H9 (cell line): ENCODE data around the gene HOATZ. TPM values are rescaled to one million over a fixed set of nuclear protein-coding genes. Genes with fewer than 3 reads are reported as not detected.

Experiments used
- DNase-seq: peaks from one replicate; pipeline ENCODE4 v3.0.0-alpha.2; 2017
- H2AFZ ChIP-seq: one replicate; pipeline ENCODE4 v1.6.1; 2013; ENCODE audit warnings: mild to moderate bottlenecking, low read length, control low read depth, moderate library complexity
- H2AK5ac ChIP-seq: 2 replicates; pipeline ENCODE4 v1.6.1; 2013; ENCODE audit warnings: low read length, control low read depth, mixed read lengths; ENCODE audit not compliant: insufficient read length
- H2BK120ac ChIP-seq: one replicate; pipeline ENCODE4 v1.6.1; 2013; ENCODE audit warnings: low read depth, mild to moderate bottlenecking, low read length, control low read depth, inconsistent platforms; ENCODE audit not compliant: poor library complexity, severe bottlenecking
- H2BK12ac ChIP-seq: 2 replicates; pipeline ENCODE4 v1.6.1; 2013; ENCODE audit warnings: low read length, control low read depth, mixed read lengths, low read depth; ENCODE audit not compliant: insufficient read length
- H2BK15ac ChIP-seq: 2 replicates; pipeline ENCODE4 v1.6.1; 2013; ENCODE audit warnings: low read depth, low read length, control low read depth
- H2BK20ac ChIP-seq: one replicate; pipeline ENCODE4 v1.6.1; 2013; ENCODE audit warnings: low read depth, mild to moderate bottlenecking, low read length, control low read depth, inconsistent platforms; ENCODE audit not compliant: poor library complexity, severe bottlenecking
- H2BK5ac ChIP-seq: 2 replicates; pipeline ENCODE4 v1.6.1; 2013; ENCODE audit warnings: low read length, control low read depth, mixed read lengths; ENCODE audit not compliant: insufficient read length
- H3K14ac ChIP-seq: 2 replicates; pipeline ENCODE4 v1.6.1; 2013; ENCODE audit warnings: low read length, control low read depth; ENCODE audit not compliant: insufficient read depth
- H3K18ac ChIP-seq: 2 replicates; pipeline ENCODE4 v1.6.1; 2013; ENCODE audit warnings: low read depth, mild to moderate bottlenecking, mixed read lengths, low read length, control low read depth; ENCODE audit not compliant: insufficient read length
- H3K23ac ChIP-seq: 2 replicates; pipeline ENCODE4 v1.6.1; 2013; ENCODE audit warnings: low read length, control low read depth, mixed read lengths, low read depth; ENCODE audit not compliant: insufficient read length
- H3K23me2 ChIP-seq: 2 replicates; pipeline ENCODE4 v1.6.1; 2013; ENCODE audit warnings: low read depth, mild to moderate bottlenecking, mixed read lengths, low read length, control low read depth; ENCODE audit not compliant: insufficient read length, poor library complexity, severe bottlenecking
- H3K27ac ChIP-seq: 2 replicates; pipeline ENCODE4 v1.5.1; 2013; ENCODE audit warnings: low read length, control low read depth, mixed read lengths, low read depth; ENCODE audit not compliant: insufficient read length
- H3K27me3 ChIP-seq: 2 replicates; pipeline ENCODE4 v1.6.1; 2013; ENCODE audit warnings: low read length, control low read depth, inconsistent platforms; ENCODE audit not compliant: insufficient read depth
- H3K4ac ChIP-seq: 2 replicates; pipeline ENCODE4 v1.6.1; 2013; ENCODE audit warnings: low read depth, mild to moderate bottlenecking, control low read depth, inconsistent platforms, low read length, moderate library complexity
- H3K4me1 ChIP-seq: 2 replicates; pipeline ENCODE4 v1.6.1; 2013; ENCODE audit warnings: low read length, control low read depth, inconsistent platforms; ENCODE audit not compliant: insufficient read depth
- H3K4me2 ChIP-seq: 2 replicates; pipeline ENCODE4 v1.6.1; 2013; ENCODE audit warnings: low read length, control low read depth, mixed read lengths; ENCODE audit not compliant: insufficient read length, insufficient read depth
- H3K56ac ChIP-seq: 2 replicates; pipeline ENCODE4 v1.6.1; 2013; ENCODE audit warnings: low read depth, mild to moderate bottlenecking, mixed read lengths, low read length, control low read depth; ENCODE audit not compliant: insufficient read length
- H3K79me1 ChIP-seq: 2 replicates; pipeline ENCODE4 v1.6.1; 2013; ENCODE audit warnings: low read depth, mild to moderate bottlenecking, moderate library complexity, low read length, control low read depth, inconsistent platforms; ENCODE audit not compliant: insufficient read depth, poor library complexity, severe bottlenecking
- H3K79me2 ChIP-seq: 2 replicates; pipeline ENCODE4 v1.6.1; 2013; ENCODE audit warnings: low read length, control low read depth, inconsistent platforms; ENCODE audit not compliant: insufficient read depth
- H3K9ac ChIP-seq: 2 replicates; pipeline ENCODE4 v1.6.1; 2013; ENCODE audit warnings: low read length, control low read depth, mixed read lengths; ENCODE audit not compliant: insufficient read length; ENCODE audit errors: extremely low read depth
- H3K9me3 ChIP-seq: one replicate; pipeline ENCODE4 v1.6.1; 2013; ENCODE audit warnings: low read depth, low read length, inconsistent platforms; ENCODE audit not compliant: control insufficient read depth
- H3T11ph ChIP-seq: one replicate; pipeline ENCODE4 v1.6.1; 2013; ENCODE audit warnings: mild to moderate bottlenecking, low read length, control low read depth, inconsistent platforms
- H4K20me1 ChIP-seq: one replicate; pipeline ENCODE4 v1.6.1; 2013; ENCODE audit not compliant: control insufficient read depth, insufficient read length, insufficient read depth
- H4K5ac ChIP-seq: 2 replicates; pipeline ENCODE4 v1.6.1; 2013; ENCODE audit warnings: low read depth, mild to moderate bottlenecking, mixed read lengths, low read length, control low read depth; ENCODE audit not compliant: insufficient read length
- H4K8ac ChIP-seq: replicated peaks from 2 replicates; pipeline ENCODE4 v1.6.1; 2013; ENCODE audit warnings: low read length, control low read depth, mixed read lengths, low read depth; ENCODE audit not compliant: insufficient read length
- H4K91ac ChIP-seq: 2 replicates; pipeline ENCODE4 v1.6.1; 2013; ENCODE audit warnings: low read depth, mild to moderate bottlenecking, moderate library complexity, mixed read lengths, low read length, control low read depth; ENCODE audit not compliant: insufficient read length
- H3K27ac Mint-ChIP-seq, 3 experiments: 2 replicates in 2 of 3; 3 replicates in 1 of 3; pipeline ENCODE4 v1.8.0; 2020 to 2021; ENCODE audit warnings: mixed read lengths in 3 of 3, mild to moderate bottlenecking in 1 of 3, moderate library complexity in 1 of 3
- H3K27me3 Mint-ChIP-seq: 2 replicates; pipeline ENCODE4 v1.8.0; 2021; ENCODE audit warnings: low read depth, mild to moderate bottlenecking, moderate library complexity, mixed read lengths
- H3K36me3 Mint-ChIP-seq, 3 experiments: 2 replicates in 2 of 3; 3 replicates in 1 of 3; pipeline ENCODE4 v1.8.0; 2020 to 2021; ENCODE audit warnings: low read depth in 3 of 3, mixed read lengths in 3 of 3; ENCODE audit not compliant: insufficient read depth in 1 of 3
- H3K4me1 Mint-ChIP-seq, 2 experiments: 2 replicates each; pipeline ENCODE4 v1.8.0; 2020; ENCODE audit warnings: mixed read lengths in 2 of 2
- H3K4me3 Mint-ChIP-seq, 2 experiments: 2 replicates in 1 of 2; 3 replicates in 1 of 2; pipeline ENCODE4 v1.8.0; 2020 to 2021; ENCODE audit warnings: mild to moderate bottlenecking in 2 of 2, mixed read lengths in 2 of 2, moderate library complexity in 1 of 2
- H3K9me3 Mint-ChIP-seq, 2 experiments: 2 replicates in 1 of 2; 3 replicates in 1 of 2; pipeline ENCODE4 v1.8.0; 2020; ENCODE audit warnings: mild to moderate bottlenecking in 2 of 2, mixed read lengths in 2 of 2, moderate library complexity in 1 of 2
- WGBS: extraction: QIAGEN DNeasy Blood & Tissue Kit; methylation state at CpG from one replicate; pipeline ENCODE4 v1.1.7; 2013; ENCODE audit warnings: missing lambda C conversion rate, low lambda C conversion rate, mixed read lengths; ENCODE audit not compliant: insufficient read length; ENCODE audit errors: extremely low coverage; 5-methylcytosine and 5-hydroxymethylcytosine counted together
- total RNA-seq: library from RNA; stranded (reverse); gene quantifications from 2 replicates; pipeline ENCODE4 v1.2.1, GENCODE V29; 2021
- TF ChIP-seq, protein P1 (sequence below): fragments of 200-600 bp; sonication (generic); conservative IDR thresholded peaks from 3 replicates; pipeline ENCODE4 v1.8.0; 2021; ENCODE audit warnings: antibody characterized with exemption, mild to moderate bottlenecking

HOATZ gene
- total RNA-seq, 1 experiment from 2014 or later = not detected

DNA sequence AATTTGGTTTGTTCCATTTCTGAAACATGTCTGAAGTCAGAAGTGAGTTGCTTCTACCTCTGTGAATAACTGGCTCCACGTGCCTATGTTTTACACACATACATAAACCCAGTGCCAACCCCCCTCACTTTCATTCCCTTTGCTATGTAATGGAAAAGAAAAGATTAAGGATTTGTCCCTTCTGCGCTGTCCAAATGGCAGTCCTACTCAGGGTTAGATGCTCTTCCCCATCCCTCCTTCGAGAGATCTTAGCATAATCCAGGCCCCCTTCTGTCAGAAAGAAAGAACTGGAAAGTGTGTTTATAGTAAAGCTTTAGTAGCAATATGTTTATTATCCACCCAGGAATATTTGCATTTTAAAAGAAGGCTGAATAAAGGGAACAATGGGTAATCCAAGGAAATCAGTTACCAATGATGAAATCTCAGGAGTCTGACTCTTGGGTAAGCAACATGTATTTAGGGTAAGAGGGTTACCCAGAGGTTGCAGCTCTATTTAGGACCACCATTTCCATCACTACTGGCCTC lies 22.8 kb downstream of the HOATZ start:
- Histone ChIP-seq H2BK12ac (no peak overlapping the region), H3K9me3 (no peaks in the 10 kb centered on the region), H3K9ac (no peak overlapping the region), H3K27me3 (peaks cover 22% of the 10 kb centered on the region; the same call in 1 of the 2 replicates), H3K4ac (no peak overlapping the region), H4K5ac (no peak overlapping the region), H3K79me1 (no peaks in the 10 kb centered on the region), H3K23me2 (peaks cover 16% of the 10 kb centered on the region), H3K4me2 (no peak overlapping the region), H2BK15ac (no peak overlapping the region), H4K91ac (no peak overlapping the region), H3K4me1 (no peaks in the 10 kb centered on the region; the same call in 1 of the 2 replicates), H4K20me1 (no peaks in the 10 kb centered on the region), H3K27ac (no peak overlapping the region), H3K18ac (no peak overlapping the region), H2BK5ac (no peak overlapping the region), H3K23ac (no peak overlapping the region), H3K56ac (no peak overlapping the region), H3K79me2 (no peaks in the 10 kb centered on the region), H2BK20ac (no peak overlapping the region), H2AK5ac (no peak overlapping the region), H2AFZ (no peak overlapping the region), H2BK120ac (no peak overlapping the region), H4K8ac (no peak overlapping the region), H3T11ph (no peak overlapping the region), H3K14ac (no peak overlapping the region)
- Mint-ChIP-seq H3K27me3 (peaks cover 48% of the 10 kb centered on the region), H3K36me3 (peaks cover 0 to 5% (median 0%) of the 10 kb centered on the region in 3 experiments; a peak in 3 of 7 replicates), H3K9me3 (peaks cover 9 to 13% of the 10 kb centered on the region in 2 experiments; a peak in 4 of 5 replicates), H3K4me1 (peaks cover 35 to 37% of the 10 kb centered on the region in 2 experiments), H3K27ac (peak overlapping the region in 1 of 3 experiments; percentile 57; a peak in 1 of 7 replicates), H3K4me3 (no peak overlapping the region)
- DNase-seq = no peak
- TF ChIP-seq, protein P1, sequence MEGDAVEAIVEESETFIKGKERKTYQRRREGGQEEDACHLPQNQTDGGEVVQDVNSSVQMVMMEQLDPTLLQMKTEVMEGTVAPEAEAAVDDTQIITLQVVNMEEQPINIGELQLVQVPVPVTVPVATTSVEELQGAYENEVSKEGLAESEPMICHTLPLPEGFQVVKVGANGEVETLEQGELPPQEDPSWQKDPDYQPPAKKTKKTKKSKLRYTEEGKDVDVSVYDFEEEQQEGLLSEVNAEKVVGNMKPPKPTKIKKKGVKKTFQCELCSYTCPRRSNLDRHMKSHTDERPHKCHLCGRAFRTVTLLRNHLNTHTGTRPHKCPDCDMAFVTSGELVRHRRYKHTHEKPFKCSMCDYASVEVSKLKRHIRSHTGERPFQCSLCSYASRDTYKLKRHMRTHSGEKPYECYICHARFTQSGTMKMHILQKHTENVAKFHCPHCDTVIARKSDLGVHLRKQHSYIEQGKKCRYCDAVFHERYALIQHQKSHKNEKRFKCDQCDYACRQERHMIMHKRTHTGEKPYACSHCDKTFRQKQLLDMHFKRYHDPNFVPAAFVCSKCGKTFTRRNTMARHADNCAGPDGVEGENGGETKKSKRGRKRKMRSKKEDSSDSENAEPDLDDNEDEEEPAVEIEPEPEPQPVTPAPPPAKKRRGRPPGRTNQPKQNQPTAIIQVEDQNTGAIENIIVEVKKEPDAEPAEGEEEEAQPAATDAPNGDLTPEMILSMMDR = no peak
- WGBS = no CpG with 5 or more reads among the region's 3 CpGs
